MM.1S (cell line): ENCODE data around the gene EDA2R.
A peak's percentile ranks its signal among the peaks of the same experiment; 100 is the strongest.

Experiments
- DNase-seq: peaks from one replicate; pipeline ENCODE4 v3.0.0-alpha.2; 2015
- H2AFZ ChIP-seq: fragments of 300-600 bp; sonication (generic); 2 replicates; pipeline ENCODE4 v1.6.0; 2016; ENCODE audit warnings: antibody characterized with exemption, low read length
- H3F3A ChIP-seq: fragments of 300-600 bp; sonication (generic); 2 replicates; pipeline ENCODE4 v1.6.1; 2016; ENCODE audit warnings: mild to moderate bottlenecking, antibody characterized with exemption, low read length, moderate library complexity, mixed read lengths; ENCODE audit not compliant: insufficient read depth
- H3K27ac ChIP-seq: fragments of 300-600 bp; sonication (generic); 2 replicates; pipeline ENCODE4 v1.5.1; 2016; ENCODE audit warnings: mild to moderate bottlenecking, low read length
- H3K27me3 ChIP-seq: fragments of 300-600 bp; sonication (generic); replicated peaks from 2 replicates; pipeline ENCODE4 v1.6.0; 2016; ENCODE audit warnings: low read length; ENCODE audit not compliant: insufficient read depth
- H3K36me3 ChIP-seq: fragments of 300-600 bp; sonication (generic); replicated peaks from 2 replicates; pipeline ENCODE4 v1.6.1; 2016; ENCODE audit warnings: mild to moderate bottlenecking, low read length, mixed read lengths; ENCODE audit not compliant: insufficient read depth
- H3K4me1 ChIP-seq: fragments of 300-600 bp; sonication (generic); 2 replicates; pipeline ENCODE4 v1.6.1; 2016; ENCODE audit warnings: low read length, mixed read lengths
- H3K4me2 ChIP-seq: fragments of 300-600 bp; sonication (generic); 2 replicates; pipeline ENCODE4 v1.6.0; 2016; ENCODE audit warnings: low read depth, low read length
- H3K4me3 ChIP-seq: fragments of 300-600 bp; sonication (generic); 2 replicates; pipeline ENCODE4 v1.5.1; 2016; ENCODE audit warnings: low read length, mixed read lengths
- H3K79me2 ChIP-seq: fragments of 300-600 bp; sonication (generic); 2 replicates; pipeline ENCODE4 v1.6.1; 2016; ENCODE audit warnings: mixed run types, low read length, mixed read lengths
- H3K9ac ChIP-seq: fragments of 300-600 bp; sonication (generic); 2 replicates; pipeline ENCODE4 v1.6.1; 2016; ENCODE audit warnings: low read length, mixed read lengths
- H3K9me2 ChIP-seq: fragments of 300-600 bp; sonication (generic); replicated peaks from 2 replicates; pipeline ENCODE4 v1.6.1; 2016; ENCODE audit warnings: mild to moderate bottlenecking, low read length, mixed read lengths; ENCODE audit not compliant: insufficient read depth
- H3K9me3 ChIP-seq: fragments of 300-600 bp; sonication (generic); replicated peaks from 2 replicates; pipeline ENCODE4 v1.6.1; 2016; ENCODE audit warnings: mild to moderate bottlenecking, low read length, mixed read lengths; ENCODE audit not compliant: insufficient read depth
- H4K20me1 ChIP-seq: fragments of 300-600 bp; sonication (generic); 2 replicates; pipeline ENCODE4 v1.6.1; 2016; ENCODE audit warnings: mild to moderate bottlenecking, low read length, moderate library complexity, mixed read lengths; ENCODE audit not compliant: insufficient read depth
- CTCF ChIP-seq: fragments of 300-600 bp; sonication (generic); IDR thresholded peaks from 2 replicates; pipeline ENCODE4 v1.5.1; 2016; ENCODE audit warnings: antibody characterized with exemption, low read length, mixed read lengths
- EZH2 ChIP-seq: fragments of 300-600 bp; sonication (generic); optimal IDR thresholded peaks from 2 replicates; pipeline ENCODE3; 2017; ENCODE audit warnings: low read depth, mild to moderate bottlenecking, antibody characterized with exemption, low read length, mixed read lengths
- EZH2phosphoT487 ChIP-seq: fragments of 300-600 bp; sonication (generic); IDR thresholded peaks from 2 replicates; pipeline ENCODE4 v1.6.1; 2018; ENCODE audit warnings: antibody characterized with exemption, low read length

Gene EDA2R

GRCh38 chrX:66601522-66601921 lies 37.4 kb downstream of the EDA2R start:
- no peak overlapping the region for H3K4me2 ChIP-seq
- no peaks in the 10 kb centered on the region for H3K9me3 ChIP-seq
- no peak overlapping the region for H3K27ac ChIP-seq
- no peak overlapping the region for H3K9ac ChIP-seq
- no peaks in the 10 kb centered on the region for H3K79me2 ChIP-seq
- no peaks in the 10 kb centered on the region for H3K9me2 ChIP-seq
- H3K4me3 ChIP-seq, result no peak overlapping the region
- no peaks in the 10 kb centered on the region for H4K20me1 ChIP-seq
- TF ChIP-seq EZH2 (no peak), CTCF (no peak), EZH2phosphoT487 (no peak)
- no peak for DNase-seq
- no peak overlapping the region for H2AFZ ChIP-seq
- no peaks in the 10 kb centered on the region; the same call in 1 of the 2 replicates for H3K36me3 ChIP-seq
- no peaks in the 10 kb centered on the region for H3K4me1 ChIP-seq
- H3F3A ChIP-seq, result no peaks in the 10 kb centered on the region
- H3K27me3 ChIP-seq, result no peaks in the 10 kb centered on the region

GRCh38 chrX:66579219-66579618 lies 59.7 kb downstream of the EDA2R start:
- TF ChIP-seq EZH2phosphoT487 (no peak), CTCF (no peak), EZH2 (no peak)
- Histone ChIP-seq H3K27ac (no peak overlapping the region), H2AFZ (no peak overlapping the region), H3K79me2 (no peaks in the 10 kb centered on the region), H3K9me2 (no peaks in the 10 kb centered on the region), H3K9me3 (no peaks in the 10 kb centered on the region), H3K4me2 (no peak overlapping the region), H3K4me3 (no peak overlapping the region), H3F3A (no peaks in the 10 kb centered on the region), H3K27me3 (no peaks in the 10 kb centered on the region), H3K9ac (no peak overlapping the region), H3K36me3 (no peaks in the 10 kb centered on the region), H3K4me1 (no peaks in the 10 kb centered on the region), H4K20me1 (no peaks in the 10 kb centered on the region)
- no peak for DNase-seq

GRCh38 chrX:66553973-66554372 lies 84.9 kb downstream of the EDA2R start:
- DNase-seq, result peak; percentile 28
- H3K27ac ChIP-seq, result no peak overlapping the region
- no peaks in the 10 kb centered on the region for H3K4me1 ChIP-seq
- TF ChIP-seq EZH2 (no peak), CTCF (no peak), EZH2phosphoT487 (no peak)
- no peaks in the 10 kb centered on the region for H3K79me2 ChIP-seq
- H3F3A ChIP-seq, result no peaks in the 10 kb centered on the region
- H3K36me3 ChIP-seq, result no peaks in the 10 kb centered on the region
- no peak overlapping the region for H3K4me3 ChIP-seq
- no peaks in the 10 kb centered on the region for H4K20me1 ChIP-seq
- H3K27me3 ChIP-seq, result no peaks in the 10 kb centered on the region
- H3K9ac ChIP-seq, result no peak overlapping the region
- H3K9me2 ChIP-seq, result no peaks in the 10 kb centered on the region
- no peaks in the 10 kb centered on the region for H3K9me3 ChIP-seq
- no peak overlapping the region for H2AFZ ChIP-seq
- no peak overlapping the region for H3K4me2 ChIP-seq
